ENCODE results near the gene TMEM151B. TPM values are rescaled to one million over a fixed set of nuclear protein-coding genes. Genes with fewer than 3 reads are reported as not detected.

Gene TMEM151B
- total and polyA plus RNA-seq, 2 of the 13 experiments (the other 11 are each of a cell fraction or from before 2014, with no cell fraction given), result not detected

GRCh38 chr6:44246663-44247337 is 23.4 kb upstream of the TMEM151B start, which contains the start of gene HSP90AB1 (continued):
- no peak for TF ChIP-seq ZNF562 (CRISPR knock-in tag; IDR thresholded peaks at IDR 0.05; ENCODE audit: borderline replicate concordance)
- TF ChIP-seq ZNF792 (CRISPR knock-in tag; IDR thresholded peaks at IDR 0.05), result peak; percentile 66
- peak; percentile 100 for TF ChIP-seq POLR2AphosphoS5 (IDR thresholded peaks at IDR 0.05; ENCODE audit: low read depth, low read length)
- no peak for TF ChIP-seq ZNF788 (CRISPR knock-in tag; IDR thresholded peaks at IDR 0.05; ENCODE audit: borderline replicate concordance)
- peak; percentile 79 for TF ChIP-seq PHF5A (CRISPR knock-in tag; IDR thresholded peaks at IDR 0.05; ENCODE audit: low read depth, unreplicated experiment)
- peak; percentile 82 for TF ChIP-seq THAP11 (CRISPR knock-in tag; IDR thresholded peaks at IDR 0.05)
- TF ChIP-seq CHD2 (IDR thresholded peaks at IDR 0.05; ENCODE audit: low read depth, low read length), result peak; percentile 89
- TF ChIP-seq MIER3 (CRISPR knock-in tag; IDR thresholded peaks at IDR 0.05; ENCODE audit: borderline replicate concordance), result peak; percentile 69
- peak; percentile 91 for TF ChIP-seq ZSCAN12 (CRISPR knock-in tag; IDR thresholded peaks at IDR 0.05)
- TF ChIP-seq ZZZ3 (CRISPR knock-in tag; IDR thresholded peaks at IDR 0.05; ENCODE audit: borderline replicate concordance), result no peak; the same call in none of the 2 replicates
- TF ChIP-seq FOSL1 (CRISPR knock-in tag; IDR thresholded peaks at IDR 0.05; ENCODE audit: borderline replicate concordance), result no peak
- TF ChIP-seq ZNF607 (CRISPR knock-in tag; IDR thresholded peaks at IDR 0.05; ENCODE audit: borderline replicate concordance), result 0 out of 2 replicates have a peak, but pooled peaks have one; percentile 35
- TF ChIP-seq ZNF44 (CRISPR knock-in tag; IDR thresholded peaks at IDR 0.05), result 0 out of 2 replicates have a peak, but pooled peaks have one; percentile 20
- peak; percentile 79 for TF ChIP-seq MYC (CRISPR knock-in tag; IDR thresholded peaks at IDR 0.05; ENCODE audit: borderline replicate concordance)
- TF ChIP-seq ZNF138 (CRISPR knock-in tag; IDR thresholded peaks at IDR 0.05; ENCODE audit: low read depth), result 0 out of 2 replicates have a peak, but pooled peaks have one; percentile 80
- TF ChIP-seq ZNF615 (CRISPR knock-in tag; IDR thresholded peaks at IDR 0.05; ENCODE audit: borderline replicate concordance), result 0 out of 2 replicates have a peak, but pooled peaks have one; percentile 46
- peak; percentile 94; the same call in 1 of the 2 replicates for TF ChIP-seq ZFP37 (CRISPR knock-in tag; IDR thresholded peaks at IDR 0.05; ENCODE audit: borderline replicate concordance)
- no peak for TF ChIP-seq GABPA (IDR thresholded peaks at IDR 0.05; ENCODE audit: low read depth, low read length)
- TF ChIP-seq GABPA (CRISPR knock-in tag; IDR thresholded peaks at IDR 0.05; ENCODE audit: low read depth), result peak; percentile 59
- TF ChIP-seq SCMH1 (CRISPR knock-in tag; IDR thresholded peaks at IDR 0.05; ENCODE audit: borderline replicate concordance), result no peak
- TF ChIP-seq IKZF4 (CRISPR knock-in tag; IDR thresholded peaks at IDR 0.05; ENCODE audit: borderline replicate concordance, low read depth, not compliant biosample characterization), result peak; percentile 89
- peak; percentile 58 for TF ChIP-seq ZNF160 (CRISPR knock-in tag; IDR thresholded peaks at IDR 0.05)
- 0 out of 2 replicates have a peak, but pooled peaks have one; percentile 46 for TF ChIP-seq ZSCAN21 (CRISPR knock-in tag; IDR thresholded peaks at IDR 0.05; ENCODE audit: borderline replicate concordance)
- TF ChIP-seq UBTF (CRISPR knock-in tag; IDR thresholded peaks at IDR 0.05), result peak; percentile 1; the same call in 1 of the 2 replicates
- 0 out of 2 replicates have a peak, but pooled peaks have one; percentile 63 for TF ChIP-seq ZNF597 (CRISPR knock-in tag; IDR thresholded peaks at IDR 0.05)
- TF ChIP-seq NR2F1 (CRISPR knock-in tag; IDR thresholded peaks at IDR 0.05), result no peak
- TF ChIP-seq ERF (CRISPR knock-in tag; IDR thresholded peaks at IDR 0.05), result peak; percentile 77
- peak; percentile 35 for TF ChIP-seq HNF4A (CRISPR knock-in tag; IDR thresholded peaks at IDR 0.05)

Measured in HepG2 (cell line).